Stimulated activated CD8-positive, alpha-beta memory T cell treated with anti-CD3 and anti-CD28 coated beads, Interleukin-12 subunit alpha, Interleukin-12 subunit beta, amount 100 ng/mL, for 4 hours (primary cell): Measurements from ENCODE around the gene ZNF557.

Experiments
- DNase-seq: peaks from one replicate; pipeline ENCODE4 v3.0.0-alpha.2; 2020; ENCODE audit warnings: low read depth

The ZNF557 gene

GRCh38 chr19:7126132-7126531 is 56.6 kb downstream of the ZNF557 start:
- no peak for DNase-seq

GRCh38 chr19:7130043-7130442 is 60.5 kb downstream of the ZNF557 start:
- DNase-seq = no peak

- no peak for DNase-seq
These were observed 62.6 kb downstream of the ZNF557 start for GRCh38 chr19:7132054-7132453.

- no peak for DNase-seq
These were observed 67.6 kb downstream of the ZNF557 start for GRCh38 chr19:7137120-7137519.
